ENCODE data around the gene DAB2.

Gene DAB2

DNA sequence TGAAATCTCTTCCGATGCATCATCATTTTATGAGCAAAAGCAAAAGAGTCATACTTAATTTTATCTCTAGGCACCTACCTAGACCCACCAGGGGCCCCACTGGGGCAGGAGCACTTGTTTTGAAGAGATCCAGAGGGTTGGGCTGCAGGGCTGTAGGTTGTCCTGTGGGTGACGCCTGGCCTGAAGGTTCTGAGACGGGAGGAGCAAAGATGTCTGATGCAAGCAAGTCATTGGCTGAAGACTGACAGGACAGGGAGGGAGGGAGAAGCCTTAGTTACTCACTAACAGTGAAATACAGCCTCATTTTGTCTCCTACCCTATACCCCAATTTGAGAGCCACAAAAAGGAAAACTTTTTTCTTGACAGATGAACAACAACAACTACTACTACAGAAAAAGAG is 43.4 kb downstream of the DAB2 start:
- no peak for DNase-seq (ENCODE audit: low read depth)

- DNase-seq (ENCODE audit: low read depth), result no peak
Measured at GRCh38 chr5:39379693-39380092, 45.1 kb downstream of the DAB2 start.

DNA sequence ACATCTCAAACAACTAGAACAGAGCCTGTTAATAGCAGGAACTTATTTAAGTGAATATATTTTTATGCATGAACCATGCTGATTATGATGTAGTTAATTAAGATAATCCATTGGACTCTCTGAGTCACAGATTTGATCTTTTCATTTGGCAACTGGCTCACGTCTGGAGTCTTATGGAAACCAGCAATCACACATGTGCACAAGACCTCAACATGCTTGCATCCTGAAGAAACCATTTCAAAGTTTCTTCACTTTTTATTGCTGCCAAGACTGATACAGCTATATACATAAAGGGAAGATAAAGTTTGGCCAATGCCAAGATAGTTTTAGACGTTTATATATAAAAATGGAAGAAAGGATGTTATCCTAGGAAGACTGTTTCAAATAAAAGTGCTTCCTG is 47.2 kb downstream of the DAB2 start:
- DNase-seq (ENCODE audit: low read depth), result no peak

GRCh38 chr5:39376293-39376714 is 48.5 kb downstream of the DAB2 start:
- DNase-seq (ENCODE audit: low read depth), result peak; percentile 29

DNA sequence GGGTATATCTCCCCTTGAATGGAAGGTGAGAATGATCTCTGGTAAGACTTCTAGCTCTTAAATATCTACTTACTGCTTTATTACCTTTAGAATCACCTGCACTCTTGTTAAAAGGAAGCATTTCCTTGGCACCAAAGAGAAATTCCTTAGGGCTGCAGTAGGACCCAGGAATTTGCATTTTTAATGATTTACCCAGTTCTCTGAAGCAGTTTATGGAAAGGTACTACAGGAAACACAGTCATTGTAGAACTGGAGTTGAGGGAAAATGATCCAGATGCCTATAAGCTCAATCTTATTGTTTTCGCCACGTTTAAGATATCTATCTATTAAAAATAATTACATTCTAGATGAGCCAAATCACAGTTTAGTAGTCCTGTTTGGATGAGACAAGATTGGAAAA is 51.0 kb downstream of the DAB2 start:
- no peak for DNase-seq (ENCODE audit: low read depth)

DNA sequence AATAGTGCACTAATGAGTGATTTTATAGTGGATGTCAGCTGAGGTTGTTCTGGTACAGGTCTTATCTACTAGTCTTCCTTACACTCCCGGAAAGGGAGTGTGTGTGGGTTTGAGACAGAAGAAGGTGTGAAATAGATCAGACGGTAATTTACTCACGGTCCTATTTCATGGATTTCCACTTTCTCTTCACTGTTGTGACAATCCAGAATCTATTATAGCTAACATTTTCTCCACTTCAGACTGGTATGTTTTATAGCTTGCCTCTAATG is 53.5 kb downstream of the DAB2 start:
- DNase-seq (ENCODE audit: low read depth), result no peak

DNA sequence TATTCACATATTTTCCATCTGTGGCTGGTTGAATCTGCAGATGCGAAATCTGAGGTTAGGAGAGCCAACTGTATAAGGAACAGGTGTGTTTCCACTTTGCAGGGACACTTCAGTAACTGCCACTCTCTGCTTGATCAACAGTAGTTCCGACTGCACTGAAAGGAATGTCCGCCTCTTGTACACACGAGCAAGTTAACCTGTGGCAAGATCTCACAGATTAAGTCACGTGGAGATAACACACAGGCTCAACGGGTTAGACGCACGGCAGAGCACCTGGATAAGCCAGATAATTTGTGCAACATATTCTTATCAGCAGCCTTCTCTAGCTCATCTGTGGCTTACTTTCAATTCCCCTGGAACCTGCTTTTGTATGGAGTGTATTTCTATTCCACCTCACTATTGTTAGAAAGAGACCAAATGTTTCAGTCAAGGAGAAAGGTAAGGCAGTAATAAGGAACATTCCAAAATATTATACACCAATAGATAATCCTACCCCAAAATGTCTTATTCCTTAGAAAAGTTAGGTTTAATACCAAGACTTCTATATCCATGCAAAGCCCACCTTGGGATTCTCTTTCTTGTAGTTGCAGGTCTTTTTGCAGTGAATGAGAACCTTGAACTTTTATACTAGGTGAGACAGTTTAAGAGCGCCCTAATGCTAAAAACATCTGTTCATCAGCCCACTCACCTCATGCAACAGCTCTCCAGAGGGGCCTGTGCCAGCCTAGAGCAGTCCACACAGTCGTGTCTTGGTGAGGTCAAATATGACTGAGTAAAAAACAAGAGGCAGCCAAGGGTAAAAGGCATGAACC is 54.0 kb downstream of the DAB2 start:
- no peak for DNase-seq (ENCODE audit: low read depth)

DNA sequence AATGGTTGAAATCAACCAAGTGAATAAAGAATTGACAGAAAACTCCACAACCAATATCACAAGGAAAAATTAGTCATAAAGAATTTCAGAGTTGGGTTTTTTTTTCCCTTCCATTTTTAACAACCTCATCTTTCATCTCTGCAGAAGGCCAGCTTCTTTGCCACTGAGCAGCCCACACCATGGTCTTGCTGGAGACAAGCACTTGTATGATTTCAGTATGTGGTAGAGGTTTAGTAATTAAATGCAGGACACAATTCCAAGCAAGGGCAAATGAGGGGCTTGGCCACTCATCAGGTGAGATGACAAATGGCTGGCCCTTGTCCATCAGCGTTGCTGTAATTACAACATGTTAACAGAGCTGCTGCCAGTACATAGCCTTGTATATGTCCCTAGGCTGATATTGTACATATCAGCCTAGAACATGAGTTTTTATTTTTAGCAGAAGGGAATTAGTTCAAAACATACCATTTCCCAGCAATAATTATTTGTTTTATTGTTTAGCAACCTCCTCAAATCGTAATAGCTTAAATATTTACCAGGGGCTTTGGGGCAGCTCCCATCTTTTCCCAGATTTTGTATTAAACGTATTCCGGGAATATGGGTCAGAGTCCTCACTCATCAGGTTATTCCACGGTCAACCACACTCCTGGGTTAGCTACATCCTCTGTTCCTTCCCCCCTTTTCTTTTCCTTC is 55.5 kb downstream of the DAB2 start:
- no peak for DNase-seq (ENCODE audit: low read depth)

- no peak for DNase-seq (ENCODE audit: low read depth)
Measured at GRCh38 chr5:39368116-39368515, 56.7 kb downstream of the DAB2 start.

GRCh38 chr5:39367711-39368110 is 57.1 kb downstream of the DAB2 start:
- no peak for DNase-seq (ENCODE audit: low read depth)

GRCh38 chr5:39364367-39364766 is 60.4 kb downstream of the DAB2 start, which contains the start of gene C9:
Gene C9, minus strand, starts transcription at chr5:39364495. Its CDS starts 31 bp downstream, at chr5:39364464.
- DNase-seq (ENCODE audit: low read depth), result no peak

GRCh38 chr5:39363217-39363616 is 61.6 kb downstream of the DAB2 start:
- DNase-seq (ENCODE audit: low read depth), result no peak

DNA sequence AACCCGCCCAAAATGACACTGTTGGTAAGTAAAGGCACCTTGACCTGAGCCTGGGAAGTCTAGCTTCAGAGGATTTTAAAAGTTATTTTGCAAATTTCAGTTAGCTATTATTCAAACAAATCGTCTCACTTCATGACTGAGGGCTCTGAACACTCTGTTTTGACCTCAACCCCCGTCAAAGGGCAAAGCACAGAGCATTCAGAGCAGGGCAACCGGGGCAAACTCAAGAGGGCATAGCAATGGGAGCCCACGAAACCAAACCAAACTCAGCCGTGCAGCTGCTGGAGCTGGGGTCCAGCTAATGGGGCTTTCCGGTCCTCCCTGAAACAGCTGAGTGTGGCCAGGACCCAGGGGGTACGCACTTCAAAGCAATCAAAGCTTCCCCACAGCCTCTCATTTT is 62.1 kb downstream of the DAB2 start:
- no peak for DNase-seq (ENCODE audit: low read depth)

DNA sequence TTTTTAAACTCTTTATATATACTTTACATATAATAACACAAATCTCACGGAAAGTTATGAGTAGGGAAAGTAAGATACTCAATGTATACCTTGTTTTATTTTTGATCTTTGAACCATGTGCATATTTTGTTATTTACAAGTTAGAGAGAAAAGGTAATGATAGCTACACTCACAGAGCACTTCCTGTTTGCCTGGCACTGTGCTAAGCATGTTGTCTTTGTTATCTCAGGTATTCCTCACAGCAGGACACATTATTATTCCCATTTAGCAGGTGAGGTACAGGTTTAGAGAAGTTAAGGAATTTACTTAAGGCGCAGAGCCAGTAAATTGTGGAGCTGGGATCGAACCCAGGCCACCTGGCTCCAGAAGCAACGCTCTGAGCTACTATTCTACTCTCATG is 63.5 kb downstream of the DAB2 start:
- DNase-seq (ENCODE audit: low read depth), result no peak

DNA sequence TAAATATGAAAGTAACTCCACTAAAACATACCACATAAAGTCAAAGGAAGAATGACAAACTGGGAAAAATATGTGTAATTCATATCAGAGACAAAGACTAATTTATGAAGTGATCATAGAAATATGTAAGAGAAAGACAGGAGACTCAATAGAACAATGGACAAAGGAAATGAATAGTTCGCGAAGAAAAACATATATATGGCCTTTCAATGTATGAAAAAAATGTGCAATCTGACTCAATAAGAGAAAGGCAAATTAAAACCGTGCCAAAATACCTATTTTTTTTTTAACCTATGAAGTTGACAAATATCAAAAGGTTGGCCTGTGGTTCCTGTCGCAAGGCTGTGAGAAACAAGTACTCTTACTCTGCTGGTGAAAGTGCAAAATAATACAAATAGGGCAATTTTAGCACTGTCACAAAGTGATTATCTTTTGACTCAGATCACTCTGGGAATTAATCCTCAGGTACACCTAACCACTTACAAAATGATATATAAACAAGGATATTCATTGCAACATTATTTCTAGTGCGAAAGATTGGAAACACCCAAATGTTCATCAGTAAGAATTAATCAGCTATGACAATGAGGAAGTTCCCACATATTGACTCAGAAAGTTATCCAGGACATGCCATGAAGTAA is 64.2 kb downstream of the DAB2 start:
- DNase-seq (ENCODE audit: low read depth), result no peak

DNA sequence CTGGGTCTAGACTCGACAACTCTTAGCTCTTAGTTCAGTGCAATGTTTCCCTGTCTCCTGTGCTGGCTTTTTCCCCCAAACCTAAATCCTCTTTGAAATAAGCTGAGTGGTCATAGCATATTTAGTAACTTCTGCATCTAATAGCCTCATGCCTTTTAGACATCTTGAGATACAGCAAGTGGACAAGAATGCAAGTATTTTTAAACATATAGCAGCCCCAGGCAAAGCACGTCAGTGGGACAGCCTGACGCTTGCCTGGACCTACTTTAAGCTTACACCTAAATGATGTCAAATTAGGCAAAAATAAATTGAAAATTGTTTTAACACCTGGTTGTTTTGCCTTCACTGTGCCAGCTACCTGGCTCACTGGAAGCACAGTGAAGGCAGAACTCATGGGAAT is 68.5 kb downstream of the DAB2 start:
- DNase-seq (ENCODE audit: low read depth), result no peak

- no peak for DNase-seq (ENCODE audit: low read depth)
Measured at GRCh38 chr5:39355324-39355723, 69.5 kb downstream of the DAB2 start.

- DNase-seq (ENCODE audit: low read depth), result no peak
Measured at GRCh38 chr5:39353717-39354399, 70.9 kb downstream of the DAB2 start.

DNA sequence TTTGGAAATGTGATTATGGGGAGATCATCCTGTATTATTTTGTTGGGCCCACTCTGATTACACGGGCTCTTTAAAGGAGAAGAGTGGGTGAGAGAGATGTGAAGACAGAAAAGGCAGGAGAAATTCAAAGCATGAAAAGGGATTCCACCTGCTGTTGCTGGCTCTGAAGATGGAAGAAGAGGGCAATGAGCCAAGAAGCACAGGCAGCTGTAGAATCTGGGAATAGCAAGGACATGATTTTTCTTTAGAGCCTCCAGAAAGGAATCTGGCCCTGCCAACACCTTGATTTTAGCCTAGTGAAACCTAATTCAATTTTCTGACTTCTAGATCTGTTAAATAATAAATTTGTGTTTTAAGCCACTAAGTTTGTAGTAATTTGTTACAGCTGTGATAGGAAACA is 71.8 kb downstream of the DAB2 start:
- no peak for DNase-seq (ENCODE audit: low read depth)

GRCh38 chr5:39352170-39352569 is 72.6 kb downstream of the DAB2 start:
- DNase-seq (ENCODE audit: low read depth), result no peak

GRCh38 chr5:39349484-39349883 is 75.3 kb downstream of the DAB2 start:
- no peak for DNase-seq (ENCODE audit: low read depth)

- DNase-seq (ENCODE audit: low read depth), result no peak
Measured at GRCh38 chr5:39342460-39342859, 82.3 kb downstream of the DAB2 start.

GRCh38 chr5:39341896-39342295 is 82.9 kb downstream of the DAB2 start:
- no peak for DNase-seq (ENCODE audit: low read depth)
